Body of pancreas (tissue), 4 donors: Measurements from ENCODE around the gene LRP2BP. TPM values are rescaled to one million over a fixed set of nuclear protein-coding genes. Genes with fewer than 3 reads are reported as not detected.

Experiments
- ATAC-seq: fragments of 150-250 bp; one replicate; pipeline ENCODE4 v1.9.1; 2016
- DNase-seq, 4 donors: peaks; one replicate each; pipeline ENCODE4 v3.0.0-alpha.2; 2019
- H3K27ac ChIP-seq, 4 donors: fragments of 200-600 bp; sonication (generic); 1 replicate in 3 of 4; 2 replicates in 1 of 4; pipeline versions ENCODE4 v1.5.1 to v1.6.1; 2016 to 2019; ENCODE audit warnings: mild to moderate bottlenecking in 1 of 4, mixed read lengths in 1 of 4, moderate library complexity in 1 of 4
- H3K27me3 ChIP-seq, 2 donors: fragments of 200-600 bp; sonication (generic); one replicate each; pipeline ENCODE4 v1.6.0; 2016; ENCODE audit warnings: mild to moderate bottlenecking in 1 of 2
- H3K36me3 ChIP-seq, 2 donors: fragments of 200-600 bp; sonication (generic); replicated peaks in 1 of 2; 2 replicates each; pipeline ENCODE4 v1.5.1; 2016; ENCODE audit warnings: low read depth in 2 of 2; ENCODE audit not compliant: insufficient read depth in 1 of 2
- H3K4me1 ChIP-seq: fragments of 200-600 bp; sonication (generic); one replicate; pipeline ENCODE4 v1.6.0; 2016
- H3K4me3 ChIP-seq, 2 donors: fragments of 200-600 bp; sonication (generic); 1 replicate in 1 of 2; 2 replicates in 1 of 2; pipeline ENCODE4 v1.5.1; 2016 to 2019
- H3K9me3 ChIP-seq, 3 donors: fragments of 200-600 bp; sonication (generic); 1 replicate in 2 of 3; 2 replicates in 1 of 3; pipeline ENCODE4 v1.5.1; 2016
- CTCF ChIP-seq, 7 experiments: fragments of 450-650 bp in 4 of 7; fragments of 200-600 bp in 3 of 7; sonication (generic) in 3 of 7; IDR thresholded peaks; one replicate each; pipeline ENCODE4 v1.5.1; 2016 to 2019; ENCODE audit warnings: antibody characterized with exemption in 7 of 7
- POLR2A ChIP-seq, 3 donors: fragments of 450-650 bp; IDR thresholded peaks; one replicate each; pipeline ENCODE4 v1.6.1; 2016; ENCODE audit warnings: antibody characterized with exemption in 3 of 3, mild to moderate bottlenecking in 2 of 3
- WGBS, 2 donors: methylation state at CpG; one replicate each; pipeline ENCODE4 v1.1.5; 2017; 5-methylcytosine and 5-hydroxymethylcytosine counted together
- intact Hi-C: fragments of 100-400 bp; cut with DNase I; formaldehyde crosslinking; loops from one replicate; pipeline ENCODE4 v1.15.1; 2023
- total RNA-seq, 2 donors: library from RNA; depleted of rRNA; stranded (reverse); fragments of >200 nt; gene quantifications; one replicate each; pipeline ENCODE4 v1.1.0, GENCODE V29; 2016

Gene LRP2BP
- total RNA-seq, 2 donors from 2014 or later: 2.0 to 2.1 TPM

- DNase-seq: no peak
- ATAC-seq: no peak
Observed at GRCh38 chr4:185421366-185422124, 25.8 kb upstream of the LRP2BP start.

GRCh38 chr4:185416955-185417354 is 21.2 kb upstream of the LRP2BP start:
- intact Hi-C loops: no loop called here
- H3K36me3 ChIP-seq: peaks cover 0 to 3% of the 10 kb centered on the region in 2 donors
- no peaks in the 10 kb centered on the region for H3K27me3 ChIP-seq
- DNase-seq (no peak), ATAC-seq (no peak)
- H3K9me3 ChIP-seq: no peaks in the 10 kb centered on the region
- no peak for TF ChIP-seq CTCF (IDR thresholded peaks at IDR 0.05)
- no peak for TF ChIP-seq POLR2A (IDR thresholded peaks at IDR 0.05)
- no peak overlapping the region for H3K27ac ChIP-seq
- no peak overlapping the region for H3K4me3 ChIP-seq
- H3K4me1 ChIP-seq: peaks cover 3% of the 10 kb centered on the region

More at GRCh38 chr4:185421366-185422124, 25.8 kb upstream of the LRP2BP start:
- no peaks in the 10 kb centered on the region for H3K36me3 ChIP-seq
- H3K4me3 ChIP-seq: no peak overlapping the region
- no peaks in the 10 kb centered on the region for H3K27me3 ChIP-seq
- intact Hi-C loops: no loop called here
- WGBS, 2 donors: 87 to 92% methylated on average over 2 of the region's 2 CpGs
- H3K9me3 ChIP-seq: no peaks in the 10 kb centered on the region
- TF ChIP-seq POLR2A (IDR thresholded peaks at IDR 0.05) (no peak), CTCF (IDR thresholded peaks at IDR 0.05) (no peak)
- H3K27ac ChIP-seq: no peak overlapping the region
- peaks cover 21% of the 10 kb centered on the region for H3K4me1 ChIP-seq

GRCh38 chr4:185412412-185412811 is 16.7 kb upstream of the LRP2BP start:
- Histone ChIP-seq H3K4me1 (peaks cover 3% of the 10 kb centered on the region), H3K9me3 (no peaks in the 10 kb centered on the region), H3K27ac (no peak overlapping the region), H3K4me3 (no peak overlapping the region), H3K36me3 (peaks cover 0 to 7% of the 10 kb centered on the region in 2 donors), H3K27me3 (no peaks in the 10 kb centered on the region)
- ATAC-seq: no peak
- no peak for DNase-seq
- intact Hi-C loops: no loop called here
- WGBS, 2 donors: 86 to 95% methylated on average over 5 of the region's 5 CpGs
- TF ChIP-seq POLR2A (IDR thresholded peaks at IDR 0.05) (no peak), CTCF (IDR thresholded peaks at IDR 0.05) (no peak)

- H3K36me3 ChIP-seq: peaks cover 0 to 7% of the 10 kb centered on the region in 2 donors
- no peak for ATAC-seq
- H3K27ac ChIP-seq: no peak overlapping the region
Observed at GRCh38 chr4:185411849-185412248, 16.1 kb upstream of the LRP2BP start.

More at GRCh38 chr4:185411849-185412248, 16.1 kb upstream of the LRP2BP start:
- intact Hi-C loops: no loop called here
- TF ChIP-seq CTCF (IDR thresholded peaks at IDR 0.05) (no peak), POLR2A (IDR thresholded peaks at IDR 0.05) (no peak)
- WGBS, 2 donors: 78 to 83% methylated on average over 5 of the region's 5 CpGs
- Histone ChIP-seq H3K4me1 (peaks cover 3% of the 10 kb centered on the region), H3K4me3 (no peak overlapping the region), H3K9me3 (no peaks in the 10 kb centered on the region), H3K27me3 (no peaks in the 10 kb centered on the region)
- DNase-seq: no peak
